Sciatic nerve (tissue), 2 donors: Measurements from ENCODE around the gene NEU1. TPM values are rescaled to one million over a fixed set of nuclear protein-coding genes. Genes with fewer than 3 reads are reported as not detected.
A peak's percentile ranks its signal among the peaks of the same experiment; 100 is the strongest.
"Not testable (repeated sequence)": the region's sequence is repeated elsewhere in the genome, so short reads cannot be mapped to it uniquely, and the experiment has no call there.

Experiments used
- ATAC-seq: fragments of 200-7000 bp; cut with Tn5 transposase; one replicate; pipeline ENCODE4 v1.9.1; 2020; ENCODE audit warnings: mild to moderate bottlenecking, moderate library complexity
- DNase-seq: peaks from one replicate; pipeline ENCODE4 v3.0.0-alpha.2; 2020; ENCODE audit warnings: low spot score
- intact Hi-C: fragments of 100-400 bp; cut with DNase I; formaldehyde crosslinking; loops from one replicate; pipeline ENCODE4 v1.14.2; 2022
- total RNA-seq: library from RNA; stranded (reverse); fragmentation: NEBNext Ultra II Directional; extraction: Animal tissue kit (Norgen Biotek cat#: 25700); gene quantifications from one replicate; pipeline ENCODE4 v1.2.1, GENCODE V29; 2021
- donor health status: DM: no; HTN: no; CAD: no.
- donor health status: DM: no; HTN: no; CAD: no.

NEU1 gene
- total RNA-seq, 1 donor from 2014 or later: 22.1 TPM

GRCh38 chr6:31808599-31808998 is 54.0 kb downstream of the NEU1 start:
- intact Hi-C loops, ATAC-seq: not testable (repeated sequence)
- DNase-seq: peak; percentile 18

Other genes with a start within 250 kb of the NEU1 start
- 50.6 TPM for gene AIF1, start 247.6 kb downstream of the NEU1 start, total RNA-seq
- 166 TPM for gene PRRC2A, start 242.1 kb downstream of the NEU1 start, total RNA-seq
- gene BAG6, start 210.2 kb downstream of the NEU1 start, total RNA-seq: 201 TPM
- gene APOM, start 206.9 kb downstream of the NEU1 start, total RNA-seq: 0.53 TPM
- 14.5 TPM for gene C6orf47, start 202.0 kb downstream of the NEU1 start, total RNA-seq
- gene GPANK1, start 197.8 kb downstream of the NEU1 start, total RNA-seq: 16.7 TPM
- 116 TPM for gene CSNK2B, start 196.7 kb downstream of the NEU1 start, total RNA-seq
- gene LY6G5B, start 192.8 kb downstream of the NEU1 start, total RNA-seq: 20.4 TPM
- gene LY6G5C, start 181.8 kb downstream of the NEU1 start, total RNA-seq: 2.1 TPM
- 46.0 TPM for gene ABHD16A, start 159.5 kb downstream of the NEU1 start, total RNA-seq
- not detected for gene LY6G6F, start 156.0 kb downstream of the NEU1 start, total RNA-seq
- not detected for gene LY6G6D, start 147.5 kb downstream of the NEU1 start, total RNA-seq
- 0.71 TPM for gene LY6G6C, start 141.1 kb downstream of the NEU1 start, total RNA-seq
- 0.62 TPM for gene MPIG6B, start 139.4 kb downstream of the NEU1 start, total RNA-seq
- 124 TPM for gene DDAH2, start 133.5 kb downstream of the NEU1 start, total RNA-seq
- 239 TPM for gene CLIC1, start 126.3 kb downstream of the NEU1 start, total RNA-seq
- gene MSH5, start 122.8 kb downstream of the NEU1 start, total RNA-seq: 21.2 TPM
- 4.9 TPM for gene SAPCD1, start 100.2 kb downstream of the NEU1 start, total RNA-seq
- 0.94 TPM for gene VWA7, start 85.5 kb downstream of the NEU1 start, total RNA-seq
- gene VARS1, start 67.1 kb downstream of the NEU1 start, total RNA-seq: 42.3 TPM
- 30.1 TPM for gene LSM2, start 55.9 kb downstream of the NEU1 start, total RNA-seq
- 2.8 TPM for gene HSPA1L, start 47.5 kb downstream of the NEU1 start, total RNA-seq
- 195 TPM for gene HSPA1A, start 47.3 kb downstream of the NEU1 start, total RNA-seq
- gene HSPA1B, start 35.1 kb downstream of the NEU1 start, total RNA-seq: 181 TPM
- gene SLC44A4, start 16.2 kb upstream of the NEU1 start, total RNA-seq: 2.1 TPM
- gene EHMT2, start 34.9 kb upstream of the NEU1 start, total RNA-seq: 49.4 TPM
- 8.4 TPM for gene ZBTB12, start 39.3 kb upstream of the NEU1 start, total RNA-seq
- 25.0 TPM for gene C2, start 64.9 kb upstream of the NEU1 start, total RNA-seq
- gene CFB, start 83.3 kb upstream of the NEU1 start, total RNA-seq: 72.6 TPM
- 55.1 TPM for gene NELFE, start 96.2 kb upstream of the NEU1 start, total RNA-seq
- gene SKIC2, start 96.4 kb upstream of the NEU1 start, total RNA-seq: 60.0 TPM
- gene DXO, start 109.3 kb upstream of the NEU1 start, total RNA-seq: 23.0 TPM
- 453 TPM for gene C4A, start 119.2 kb upstream of the NEU1 start, total RNA-seq
- gene C4B, start 152.0 kb upstream of the NEU1 start, total RNA-seq: 392 TPM
- 6.1 TPM for gene CYP21A2, start 175.6 kb upstream of the NEU1 start, total RNA-seq
- gene TNXB, start 246.5 kb upstream of the NEU1 start, total RNA-seq: 423 TPM